ENCODE data around the gene BLOC1S1. TPM values are rescaled to one million over a fixed set of nuclear protein-coding genes. Genes with fewer than 3 reads are reported as not detected.

Gene BLOC1S1
- total and polyA plus RNA-seq, 2 experiments from 2014 or later, result 133 to 159 TPM

GRCh38 chr12:55707841-55708694 lies 7.8 kb upstream of the BLOC1S1 start, which contains the start of gene ITGA7:
Gene ITGA7 (minus strand): TSS chr12:55707904. CDS start chr12:55707682, 222 bp downstream.
- Histone ChIP-seq H3K4me3 (peak within 1 kb of the TSS; percentile 82), H3K4me1 (ENCODE audit: low read depth) (peaks cover 63% of the 10 kb centered on the region), H3K27ac (peak within 1 kb of the TSS; percentile 85), H3K36me3 (no peaks in the 10 kb centered on the region), H3K9me3 (ENCODE audit: low read depth) (no peaks in the 10 kb centered on the region), H3K27me3 (no peaks in the 10 kb centered on the region)
- peak in 1 of 2 donors; percentile 95 for DNase-seq (ENCODE audit: low read depth in 1 of 2, low spot score in 1 of 2)
- TF ChIP-seq CTCF (IDR thresholded peaks at IDR 0.05; ENCODE audit: low read depth, low read length), result no peak

GRCh38 chr12:55708695-55709233 lies 7.1 kb upstream of the BLOC1S1 start:
- no peaks in the 10 kb centered on the region for H3K36me3 ChIP-seq
- TF ChIP-seq CTCF (IDR thresholded peaks at IDR 0.05; ENCODE audit: low read depth, low read length), result no peak
- peak overlapping the region; percentile 82 for H3K4me3 ChIP-seq
- no peaks in the 10 kb centered on the region for H3K9me3 ChIP-seq (ENCODE audit: low read depth)
- H3K27me3 ChIP-seq, result no peaks in the 10 kb centered on the region
- DNase-seq (ENCODE audit: low read depth in 1 of 2, low spot score in 1 of 2), result peak in 1 of 2 donors; percentile 59
- peak overlapping the region; percentile 85 for H3K27ac ChIP-seq
- peaks cover 63% of the 10 kb centered on the region for H3K4me1 ChIP-seq (ENCODE audit: low read depth)

GRCh38 chr12:55711786-55712553 lies 3.9 kb upstream of the BLOC1S1 start:
- peak overlapping the region; percentile 77 for H3K27ac ChIP-seq
- H3K9me3 ChIP-seq (ENCODE audit: low read depth), result no peaks in the 10 kb centered on the region
- no peak overlapping the region for H3K4me3 ChIP-seq
- no peaks in the 10 kb centered on the region for H3K27me3 ChIP-seq
- DNase-seq (ENCODE audit: low read depth in 1 of 2, low spot score in 1 of 2), result peak in 1 of 2 donors; percentile 76
- no peaks in the 10 kb centered on the region for H3K36me3 ChIP-seq
- peaks cover 49% of the 10 kb centered on the region for H3K4me1 ChIP-seq (ENCODE audit: low read depth)
- no peak for TF ChIP-seq CTCF (IDR thresholded peaks at IDR 0.05; ENCODE audit: low read depth, low read length)

- peak overlapping the region; percentile 77 for H3K27ac ChIP-seq
- no peaks in the 10 kb centered on the region for H3K27me3 ChIP-seq
- DNase-seq (ENCODE audit: low read depth in 1 of 2, low spot score in 1 of 2), result peak in 1 of 2 donors; percentile 67
- H3K4me1 ChIP-seq (ENCODE audit: low read depth), result peaks cover 49% of the 10 kb centered on the region
- no peaks in the 10 kb centered on the region for H3K9me3 ChIP-seq (ENCODE audit: low read depth)
- no peak for TF ChIP-seq CTCF (IDR thresholded peaks at IDR 0.05; ENCODE audit: low read depth, low read length)
- no peak overlapping the region for H3K4me3 ChIP-seq
- H3K36me3 ChIP-seq, result no peaks in the 10 kb centered on the region
Measured at GRCh38 chr12:55712700-55713415, 3.0 kb upstream of the BLOC1S1 start.

- H3K4me3 ChIP-seq, result no peak overlapping the region
- H3K36me3 ChIP-seq, result no peaks in the 10 kb centered on the region
- no peak overlapping the region for H3K27ac ChIP-seq
- H3K9me3 ChIP-seq (ENCODE audit: low read depth), result no peaks in the 10 kb centered on the region
- H3K27me3 ChIP-seq, result no peaks in the 10 kb centered on the region
- TF ChIP-seq CTCF (IDR thresholded peaks at IDR 0.05; ENCODE audit: low read depth, low read length), result no peak
- peak in 1 of 2 donors; percentile 81 for DNase-seq (ENCODE audit: low read depth in 1 of 2, low spot score in 1 of 2)
- H3K4me1 ChIP-seq (ENCODE audit: low read depth), result peaks cover 43% of the 10 kb centered on the region
Measured at GRCh38 chr12:55713721-55714120, 2.1 kb upstream of the BLOC1S1 start.

Data from cardiac muscle cell (in vitro differentiated cells and primary cell).